Measurements from ENCODE around the gene ZSCAN31. TPM values are rescaled to one million over a fixed set of nuclear protein-coding genes. Genes with fewer than 3 reads are reported as not detected.

Gene ZSCAN31
- total RNA-seq, result 1.5 and 1.9 TPM in 2 replicates

GRCh38 chr6:28335564-28336283 is at the start of gene ZSCAN31:
TSS of gene ZSCAN31 (minus strand) at chr6:28336148. CDS start at chr6:28329683, 6,465 bp downstream.
- Mint-ChIP-seq H3K27ac (no peak within 1 kb of the TSS), H3K4me1 (ENCODE audit: low read depth) (peaks cover 4% of the 10 kb centered on the region)

GRCh38 chr6:28384143-28384533 is 48.2 kb upstream of the ZSCAN31 start:
- Mint-ChIP-seq H3K27me3 (ENCODE audit: low read depth) (no peaks in the 10 kb centered on the region), H3K4me1 (ENCODE audit: low read depth) (peaks cover 13% of the 10 kb centered on the region), H3K27ac (no peak overlapping the region), H3K9me3 (peaks cover 6% of the 10 kb centered on the region), H3K4me3 (ENCODE audit: low read depth) (no peak overlapping the region), H3K36me3 (ENCODE audit: low read depth) (peaks cover 88% of the 10 kb centered on the region)
- intact Hi-C loops (cut with micrococcal nuclease), result no loop called here
- no peak for DNase-seq (ENCODE audit: low spot score)

More at GRCh38 chr6:28335564-28336283, at the start of gene ZSCAN31:
- peak; percentile 70 for DNase-seq (ENCODE audit: low spot score)
- H3K9me3 Mint-ChIP-seq, result peaks cover 19% of the 10 kb centered on the region
- H3K4me3 Mint-ChIP-seq (ENCODE audit: low read depth), result no peak within 1 kb of the TSS
- intact Hi-C loops (cut with micrococcal nuclease), result loop anchor here (1.0 to 10.0 kb wide), 5 partner anchors 14 to 198 kb away; partner anchors contain the start of genes ZKSCAN3, ZKSCAN4, ZSCAN26 and ZSCAN9
- peaks cover 2% of the 10 kb centered on the region for H3K27me3 Mint-ChIP-seq (ENCODE audit: low read depth)
- H3K36me3 Mint-ChIP-seq (ENCODE audit: low read depth), result peaks cover 11% of the 10 kb centered on the region

- Mint-ChIP-seq H3K27ac (no peak overlapping the region), H3K27me3 (ENCODE audit: low read depth) (no peaks in the 10 kb centered on the region), H3K36me3 (ENCODE audit: low read depth) (peaks cover 83% of the 10 kb centered on the region), H3K9me3 (peaks cover 6% of the 10 kb centered on the region), H3K4me3 (ENCODE audit: low read depth) (peak overlapping the region; percentile 60), H3K4me1 (ENCODE audit: low read depth) (peaks cover 13% of the 10 kb centered on the region)
- peak; percentile 23 for DNase-seq (ENCODE audit: low spot score)
- intact Hi-C loops (cut with micrococcal nuclease), result no loop called here
Measured at GRCh38 chr6:28383235-28384142, 47.5 kb upstream of the ZSCAN31 start.

GRCh38 chr6:28380381-28380780 is 44.4 kb upstream of the ZSCAN31 start:
- H3K4me3 Mint-ChIP-seq (ENCODE audit: low read depth), result no peak overlapping the region
- H3K36me3 Mint-ChIP-seq (ENCODE audit: low read depth), result peaks cover 68% of the 10 kb centered on the region
- DNase-seq (ENCODE audit: low spot score), result no peak
- peaks cover 11% of the 10 kb centered on the region for H3K9me3 Mint-ChIP-seq
- H3K27me3 Mint-ChIP-seq (ENCODE audit: low read depth), result no peaks in the 10 kb centered on the region
- intact Hi-C loops (cut with micrococcal nuclease), result no loop called here
- H3K4me1 Mint-ChIP-seq (ENCODE audit: low read depth), result peaks cover 13% of the 10 kb centered on the region
- no peak overlapping the region for H3K27ac Mint-ChIP-seq

- Mint-ChIP-seq H3K27me3 (ENCODE audit: low read depth) (no peaks in the 10 kb centered on the region), H3K9me3 (peaks cover 11% of the 10 kb centered on the region), H3K36me3 (ENCODE audit: low read depth) (peaks cover 57% of the 10 kb centered on the region), H3K4me3 (ENCODE audit: low read depth) (no peak overlapping the region), H3K27ac (no peak overlapping the region), H3K4me1 (ENCODE audit: low read depth) (peaks cover 9% of the 10 kb centered on the region)
- intact Hi-C loops (cut with micrococcal nuclease), result no loop called here
- DNase-seq (ENCODE audit: low spot score), result no peak
Measured at GRCh38 chr6:28378644-28379043, 42.7 kb upstream of the ZSCAN31 start.

- no peaks in the 10 kb centered on the region for H3K27me3 Mint-ChIP-seq (ENCODE audit: low read depth)
- intact Hi-C loops (cut with micrococcal nuclease), result no loop called here
- H3K4me3 Mint-ChIP-seq (ENCODE audit: low read depth), result no peak overlapping the region
- H3K4me1 Mint-ChIP-seq (ENCODE audit: low read depth), result peaks cover 2% of the 10 kb centered on the region
- peaks cover 11% of the 10 kb centered on the region for H3K9me3 Mint-ChIP-seq
- no peak overlapping the region for H3K27ac Mint-ChIP-seq
- DNase-seq (ENCODE audit: low spot score), result no peak
- H3K36me3 Mint-ChIP-seq (ENCODE audit: low read depth), result peaks cover 49% of the 10 kb centered on the region
Measured at GRCh38 chr6:28377879-28378278, 41.9 kb upstream of the ZSCAN31 start.

- peaks cover 5% of the 10 kb centered on the region for H3K9me3 Mint-ChIP-seq
- intact Hi-C loops (cut with micrococcal nuclease), result no loop called here
- no peaks in the 10 kb centered on the region for H3K27me3 Mint-ChIP-seq (ENCODE audit: low read depth)
- no peak overlapping the region for H3K27ac Mint-ChIP-seq
- H3K4me3 Mint-ChIP-seq (ENCODE audit: low read depth), result no peak overlapping the region
- no peak for DNase-seq (ENCODE audit: low spot score)
- no peaks in the 10 kb centered on the region for H3K4me1 Mint-ChIP-seq (ENCODE audit: low read depth)
- H3K36me3 Mint-ChIP-seq (ENCODE audit: low read depth), result peaks cover 17% of the 10 kb centered on the region
Measured at GRCh38 chr6:28373925-28374324, 38.0 kb upstream of the ZSCAN31 start.

GRCh38 chr6:28371706-28372451 is 35.9 kb upstream of the ZSCAN31 start:
- Mint-ChIP-seq H3K4me1 (ENCODE audit: low read depth) (no peaks in the 10 kb centered on the region), H3K27ac (no peak overlapping the region), H3K9me3 (no peaks in the 10 kb centered on the region), H3K27me3 (ENCODE audit: low read depth) (no peaks in the 10 kb centered on the region), H3K36me3 (ENCODE audit: low read depth) (peaks cover 7% of the 10 kb centered on the region), H3K4me3 (ENCODE audit: low read depth) (no peak overlapping the region)
- intact Hi-C loops (cut with micrococcal nuclease), result no loop called here
- no peak for DNase-seq (ENCODE audit: low spot score)

- Mint-ChIP-seq H3K27me3 (ENCODE audit: low read depth) (no peaks in the 10 kb centered on the region), H3K36me3 (ENCODE audit: low read depth) (peaks cover 7% of the 10 kb centered on the region), H3K4me1 (ENCODE audit: low read depth) (no peaks in the 10 kb centered on the region), H3K27ac (no peak overlapping the region), H3K4me3 (ENCODE audit: low read depth) (no peak overlapping the region), H3K9me3 (no peaks in the 10 kb centered on the region)
- intact Hi-C loops (cut with micrococcal nuclease), result no loop called here
- DNase-seq (ENCODE audit: low spot score), result no peak
Measured at GRCh38 chr6:28371280-28371679, 35.3 kb upstream of the ZSCAN31 start.

- Mint-ChIP-seq H3K4me1 (ENCODE audit: low read depth) (no peaks in the 10 kb centered on the region), H3K36me3 (ENCODE audit: low read depth) (peaks cover 14% of the 10 kb centered on the region), H3K9me3 (no peaks in the 10 kb centered on the region), H3K4me3 (ENCODE audit: low read depth) (no peak overlapping the region), H3K27me3 (ENCODE audit: low read depth) (no peaks in the 10 kb centered on the region), H3K27ac (no peak overlapping the region)
- intact Hi-C loops (cut with micrococcal nuclease), result no loop called here
- DNase-seq (ENCODE audit: low spot score), result no peak
Measured at GRCh38 chr6:28370440-28370839, 34.5 kb upstream of the ZSCAN31 start.

- H3K27ac Mint-ChIP-seq, result no peak overlapping the region
- no peak overlapping the region for H3K4me3 Mint-ChIP-seq (ENCODE audit: low read depth)
- no peaks in the 10 kb centered on the region for H3K27me3 Mint-ChIP-seq (ENCODE audit: low read depth)
- no peaks in the 10 kb centered on the region for H3K9me3 Mint-ChIP-seq
- no peaks in the 10 kb centered on the region for H3K4me1 Mint-ChIP-seq (ENCODE audit: low read depth)
- intact Hi-C loops (cut with micrococcal nuclease), result no loop called here
- no peak for DNase-seq (ENCODE audit: low spot score)
- peaks cover 13% of the 10 kb centered on the region for H3K36me3 Mint-ChIP-seq (ENCODE audit: low read depth)
Measured at GRCh38 chr6:28369463-28369862, 33.5 kb upstream of the ZSCAN31 start.

- H3K4me1 Mint-ChIP-seq (ENCODE audit: low read depth), result no peaks in the 10 kb centered on the region
- H3K9me3 Mint-ChIP-seq, result no peaks in the 10 kb centered on the region
- H3K4me3 Mint-ChIP-seq (ENCODE audit: low read depth), result no peak overlapping the region
- H3K27ac Mint-ChIP-seq, result no peak overlapping the region
- H3K36me3 Mint-ChIP-seq (ENCODE audit: low read depth), result peaks cover 13% of the 10 kb centered on the region
- H3K27me3 Mint-ChIP-seq (ENCODE audit: low read depth), result no peaks in the 10 kb centered on the region
- intact Hi-C loops (cut with micrococcal nuclease), result no loop called here
- DNase-seq (ENCODE audit: low spot score), result no peak
Measured at GRCh38 chr6:28368522-28368921, 32.6 kb upstream of the ZSCAN31 start.
